B cell (primary cell): ENCODE data around the gene CTRB1. TPM values are rescaled to one million over a fixed set of nuclear protein-coding genes. Genes with fewer than 3 reads are reported as not detected.

Experiments
- ATAC-seq: fragments of 200-7000 bp; cut with Tn5 transposase; one replicate; pipeline ENCODE4 v1.10.0; 2021; ENCODE audit warnings: low read depth, mild to moderate bottlenecking, moderate number of reproducible peaks, moderate library complexity
- CTCF ChIA-PET: fragments of 350-600 bp; sonication (Branson Sonifier 250); formaldehyde crosslinking; loops from one replicate; lab custom pipeline; 2021; ENCODE audit warnings: antibody characterized with exemption, inconsistent platforms; lab: Charles Lee
- POLR2A ChIA-PET: fragments of 350-600 bp; sonication (Branson Sonifier 250); formaldehyde crosslinking; loops from one replicate; lab custom pipeline; 2021; ENCODE audit warnings: antibody characterized with exemption; lab: Charles Lee
- DNase-seq: peaks from one replicate; pipeline ENCODE4 v3.0.0; 2013
- H2AFZ ChIP-seq: 2 replicates; pipeline ENCODE4 v1.6.1; 2012; ENCODE audit warnings: mild to moderate bottlenecking, low read depth, low read length; ENCODE audit not compliant: insufficient read depth, poor library complexity, severe bottlenecking
- H3K27ac ChIP-seq, 2 donors: 1 replicate in 1 of 2; 2 replicates in 1 of 2; pipeline ENCODE4 v1.5.1; 2012 to 2013; ENCODE audit warnings: low read length in 2 of 2, mild to moderate bottlenecking in 2 of 2, moderate library complexity in 1 of 2
- H3K27me3 ChIP-seq, 4 experiments: fragments of 200-600 bp in 1 of 4; sonication (generic) in 1 of 4; replicated peaks in 1 of 4; 1 replicate in 2 of 4; 2 replicates in 2 of 4; pipeline versions ENCODE4 v1.6.1 to v1.7.0; 2013 to 2016; ENCODE audit warnings: low read length in 3 of 4, mild to moderate bottlenecking in 2 of 4, mixed read lengths in 1 of 4, moderate library complexity in 1 of 4; ENCODE audit not compliant: insufficient read depth in 4 of 4, control insufficient read depth in 3 of 4; ENCODE audit errors: control extremely low read depth in 1 of 4
- H3K36me3 ChIP-seq, 2 experiments: replicated peaks in 1 of 2; 1 replicate in 1 of 2; 2 replicates in 1 of 2; pipeline versions ENCODE4 v1.6.1 to v1.7.1; 2013; ENCODE audit warnings: low read length in 1 of 2; ENCODE audit not compliant: insufficient read depth in 2 of 2, control insufficient read depth in 1 of 2; ENCODE audit errors: control extremely low read depth in 1 of 2, extremely low read depth in 1 of 2
- H3K4me1 ChIP-seq, 2 donors: fragments of 200-600 bp in 1 of 2; sonication (generic) in 1 of 2; 1 replicate in 1 of 2; 2 replicates in 1 of 2; pipeline versions ENCODE4 v1.5.1 to v1.6.1; 2013 to 2017; ENCODE audit warnings: low read length in 2 of 2; ENCODE audit not compliant: control insufficient read depth in 2 of 2, insufficient read depth in 2 of 2
- H3K4me2 ChIP-seq: replicated peaks from 2 replicates; pipeline ENCODE3; 2012; ENCODE audit warnings: mild to moderate bottlenecking, low read depth, low read length; ENCODE audit not compliant: poor library complexity, severe bottlenecking
- H3K4me3 ChIP-seq, 5 experiments: fragments of 200-600 bp in 1 of 5; sonication (generic) in 1 of 5; 1 replicate in 3 of 5; 2 replicates in 2 of 5; pipeline versions ENCODE4 v1.5.1 to v1.7.0; 2011 to 2016; ENCODE audit warnings: low read length in 4 of 5, mild to moderate bottlenecking in 4 of 5, low read depth in 2 of 5, control low read depth in 1 of 5, moderate library complexity in 1 of 5; ENCODE audit not compliant: insufficient read depth in 1 of 5; ENCODE audit errors: control extremely low read depth in 1 of 5, extremely low read depth in 1 of 5
- H3K79me2 ChIP-seq: fragments of 200-600 bp; sonication (generic); one replicate; pipeline ENCODE4 v1.6.0; 2016; ENCODE audit warnings: low read length; ENCODE audit not compliant: control insufficient read depth, insufficient read depth
- H3K9ac ChIP-seq: fragments of 200-600 bp; sonication (generic); 2 replicates; pipeline ENCODE4 v1.6.1; 2017; ENCODE audit warnings: mild to moderate bottlenecking, low read length, moderate library complexity
- H3K9me3 ChIP-seq, 3 donors: one replicate each; pipeline versions ENCODE4 v1.6.1 to v1.7.1; 2013; ENCODE audit warnings: low read length in 2 of 3; ENCODE audit not compliant: control insufficient read depth in 2 of 3, insufficient read depth in 1 of 3; ENCODE audit errors: control extremely low read depth in 1 of 3
- H4K20me1 ChIP-seq: 2 replicates; pipeline ENCODE4 v1.6.0; 2012; ENCODE audit warnings: mild to moderate bottlenecking, low read length; ENCODE audit not compliant: insufficient read depth, control insufficient read depth, poor library complexity, severe bottlenecking
- H3K27ac Mint-ChIP-seq: one replicate; pipeline ENCODE4 v1.8.0; 2021; ENCODE audit warnings: mixed read lengths
- H3K27me3 Mint-ChIP-seq: one replicate; pipeline ENCODE4 v1.8.0; 2021; ENCODE audit warnings: mixed read lengths
- H3K4me1 Mint-ChIP-seq: one replicate; pipeline ENCODE4 v1.8.0; 2021; ENCODE audit warnings: mixed read lengths
- H3K4me3 Mint-ChIP-seq: one replicate; pipeline ENCODE4 v1.8.0; 2021; ENCODE audit warnings: mixed read lengths
- H3K9me3 Mint-ChIP-seq: one replicate; pipeline ENCODE4 v1.8.0; 2022; ENCODE audit warnings: mixed read lengths; ENCODE audit not compliant: insufficient read depth
- EZH2 ChIP-seq: IDR thresholded peaks from 2 replicates; pipeline ENCODE4 v1.6.1; 2012; ENCODE audit warnings: borderline replicate concordance, low read depth, mild to moderate bottlenecking, moderate library complexity, low read length; ENCODE audit not compliant: insufficient read depth, poor library complexity, severe bottlenecking
- WGBS: methylation state at CpG from one replicate; pipeline ENCODE4 v1.1.5; 2013; ENCODE audit warnings: missing lambda C conversion rate; ENCODE audit not compliant: insufficient coverage; 5-methylcytosine and 5-hydroxymethylcytosine counted together
- intact Hi-C: fragments of 100-400 bp; cut with micrococcal nuclease; formaldehyde crosslinking; loops from one replicate; pipeline ENCODE4 v1.10.0; 2022
- polyA plus RNA-seq: library from polyadenylated mRNA; depleted of rRNA; stranded (reverse); fragments of >200 nt; gene quantifications from 2 replicates; pipeline ENCODE4 v1.2.3, GENCODE V29; 2012
- total RNA-seq, 2 donors: library from RNA; stranded (reverse); fragments of 120-200 nt in 1 of 2; gene quantifications; 1 replicate in 1 of 2; 2 replicates in 1 of 2; pipeline versions ENCODE4 v1.2.3 to v1.2.4, GENCODE V29; 2013 to 2022
- TF ChIP-seq, protein P1 (sequence below): fragments of 200-600 bp; IDR thresholded peaks from one replicate; pipeline ENCODE4 v1.8.0; 2022; ENCODE audit warnings: antibody characterized with exemption, mild to moderate bottlenecking

The CTRB1 gene
- total and polyA plus RNA-seq, 2 donors (not counting 1 experiment from before 2014, with no cell fraction given), result not detected

DNA sequence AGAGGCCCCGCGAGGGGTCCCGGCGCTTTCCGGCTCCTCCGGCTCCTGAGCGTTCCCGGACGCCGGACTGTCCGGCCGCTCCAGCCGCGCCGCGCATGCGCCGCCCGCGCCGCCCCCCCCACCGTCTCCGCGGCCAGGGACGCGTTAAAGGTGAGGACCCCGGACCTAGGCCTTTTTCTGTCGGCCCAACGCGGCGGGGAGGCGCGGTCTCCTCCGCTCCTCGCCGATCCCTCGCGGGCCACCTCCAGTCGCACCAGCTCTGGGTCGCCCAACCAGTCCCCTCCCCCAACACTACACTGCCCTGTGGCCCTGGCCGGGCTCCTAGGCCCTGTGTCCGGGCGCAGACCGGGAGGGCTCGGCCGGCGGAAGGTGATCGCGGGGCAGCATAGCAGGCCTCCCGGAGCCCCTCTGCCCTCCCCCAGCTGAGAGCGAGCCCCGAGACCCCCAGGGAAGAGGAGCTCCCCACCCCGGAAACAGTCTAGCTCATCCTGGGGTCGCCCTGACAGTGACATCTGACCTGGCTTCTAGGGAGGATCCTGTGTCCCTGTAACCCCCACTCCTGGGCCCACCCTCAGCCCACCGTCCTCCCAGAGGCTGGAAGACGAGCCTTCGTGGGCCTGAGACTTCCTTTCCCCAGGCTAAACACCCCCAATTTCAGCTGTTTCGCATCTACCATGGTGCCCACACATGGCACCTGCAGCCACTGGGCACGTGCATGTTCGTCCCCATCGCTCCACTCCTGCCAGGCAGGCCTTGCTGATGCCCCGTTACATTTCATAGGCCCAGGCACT lies 47.3 kb downstream of the CTRB1 start:
- Histone ChIP-seq H3K27ac (no peak overlapping the region), H3K9me3 (peaks cover 0 to 22% (median 0%) of the 10 kb centered on the region in 3 donors), H3K27me3 (peaks cover 0 to 62% (median 25%) of the 10 kb centered on the region in 4 experiments), H3K79me2 (no peaks in the 10 kb centered on the region), H3K4me2 (peak overlapping the region; percentile 79), H3K36me3 (no peaks in the 10 kb centered on the region), H4K20me1 (no peaks in the 10 kb centered on the region), H2AFZ (no peak overlapping the region), H3K4me1 (peaks cover 14 to 18% of the 10 kb centered on the region in 2 donors), H3K9ac (peak overlapping the region; percentile 39), H3K4me3 (peak overlapping the region in 4 of 5 experiments; percentile 15 to 44 (median 35))
- intact Hi-C loops, result no loop called here
- Mint-ChIP-seq H3K9me3 (no peaks in the 10 kb centered on the region), H3K4me1 (peaks cover 11% of the 10 kb centered on the region), H3K27me3 (peaks cover 44% of the 10 kb centered on the region), H3K27ac (peak overlapping the region; percentile 28), H3K4me3 (peak overlapping the region; percentile 80)
- peak; percentile 44 for DNase-seq
- TF ChIP-seq, protein P1, sequence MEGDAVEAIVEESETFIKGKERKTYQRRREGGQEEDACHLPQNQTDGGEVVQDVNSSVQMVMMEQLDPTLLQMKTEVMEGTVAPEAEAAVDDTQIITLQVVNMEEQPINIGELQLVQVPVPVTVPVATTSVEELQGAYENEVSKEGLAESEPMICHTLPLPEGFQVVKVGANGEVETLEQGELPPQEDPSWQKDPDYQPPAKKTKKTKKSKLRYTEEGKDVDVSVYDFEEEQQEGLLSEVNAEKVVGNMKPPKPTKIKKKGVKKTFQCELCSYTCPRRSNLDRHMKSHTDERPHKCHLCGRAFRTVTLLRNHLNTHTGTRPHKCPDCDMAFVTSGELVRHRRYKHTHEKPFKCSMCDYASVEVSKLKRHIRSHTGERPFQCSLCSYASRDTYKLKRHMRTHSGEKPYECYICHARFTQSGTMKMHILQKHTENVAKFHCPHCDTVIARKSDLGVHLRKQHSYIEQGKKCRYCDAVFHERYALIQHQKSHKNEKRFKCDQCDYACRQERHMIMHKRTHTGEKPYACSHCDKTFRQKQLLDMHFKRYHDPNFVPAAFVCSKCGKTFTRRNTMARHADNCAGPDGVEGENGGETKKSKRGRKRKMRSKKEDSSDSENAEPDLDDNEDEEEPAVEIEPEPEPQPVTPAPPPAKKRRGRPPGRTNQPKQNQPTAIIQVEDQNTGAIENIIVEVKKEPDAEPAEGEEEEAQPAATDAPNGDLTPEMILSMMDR, result no peak
- no peak for TF ChIP-seq EZH2
- ChIA-PET POLR2A (no interaction called here), CTCF (interaction anchor here (0.6 kb wide), 1 partner anchor 171 kb away, joined by 3 read pairs; no protein-coding TSS in a partner anchor)
- 12% methylated on average over 61 of the region's 62 CpGs for WGBS
- no peak for ATAC-seq
